OCI-LY1 (cell line): ENCODE data around the gene DPP6.

Experiments
- H2AFZ ChIP-seq: fragments of 200-600 bp; sonication (generic), shearing (Covaris generic); 2 replicates; pipeline ENCODE4 v1.6.0; 2014; ENCODE audit warnings: antibody characterized with exemption, mild to moderate bottlenecking, low read length
- H3F3A ChIP-seq: fragments of 200-600 bp; sonication (generic), shearing (Covaris generic); 2 replicates; pipeline ENCODE4 v1.6.0; 2014; ENCODE audit warnings: mild to moderate bottlenecking, antibody characterized with exemption, low read length, moderate library complexity; ENCODE audit not compliant: insufficient read depth
- H3K27ac ChIP-seq: fragments of 200-600 bp; sonication (generic); 2 replicates; pipeline ENCODE4 v1.5.1; 2014; ENCODE audit warnings: low read length, mixed run types, mild to moderate bottlenecking, low read depth; ENCODE audit not compliant: poor library complexity, severe bottlenecking
- H3K27me3 ChIP-seq: fragments of 200-600 bp; sonication (generic); 2 replicates; pipeline ENCODE4 v1.6.0; 2014; ENCODE audit warnings: antibody characterized with exemption, mild to moderate bottlenecking, low read length, moderate library complexity; ENCODE audit not compliant: insufficient read depth
- H3K36me3 ChIP-seq: fragments of 200-600 bp; sonication (generic); 2 replicates; pipeline ENCODE4 v1.6.1; 2014; ENCODE audit warnings: mild to moderate bottlenecking, antibody characterized with exemption, low read length, moderate library complexity, mixed read lengths; ENCODE audit not compliant: insufficient read depth
- H3K4me1 ChIP-seq: fragments of 200-600 bp; sonication (generic); 2 replicates; pipeline ENCODE4 v1.5.1; 2014; ENCODE audit warnings: mild to moderate bottlenecking, low read length, moderate library complexity; ENCODE audit not compliant: insufficient read depth, severe bottlenecking
- H3K4me2 ChIP-seq: fragments of 200-600 bp; sonication (generic), shearing (Covaris generic); 2 replicates; pipeline ENCODE4 v1.6.1; 2014; ENCODE audit warnings: low read length
- H3K4me3 ChIP-seq: fragments of 200-600 bp; sonication (generic); 2 replicates; pipeline ENCODE4 v1.5.1; 2014; ENCODE audit warnings: low read length, low read depth, mild to moderate bottlenecking, mixed read lengths; ENCODE audit not compliant: poor library complexity, severe bottlenecking
- H3K79me2 ChIP-seq: fragments of 200-600 bp; shearing (Covaris generic); 2 replicates; pipeline ENCODE4 v1.6.1; 2016; ENCODE audit warnings: mixed run types, low read length, mixed read lengths; ENCODE audit not compliant: insufficient read depth
- H3K9ac ChIP-seq: fragments of 200-600 bp; sonication (generic), shearing (Covaris generic); 2 replicates; pipeline ENCODE4 v1.6.1; 2014; ENCODE audit warnings: mild to moderate bottlenecking, low read length, mixed read lengths
- H3K9me2 ChIP-seq: fragments of 200-600 bp; sonication (generic), shearing (Covaris generic); 2 replicates; pipeline ENCODE4 v1.6.1; 2014; ENCODE audit warnings: low read depth, mild to moderate bottlenecking, low read length, mixed read lengths
- H3K9me3 ChIP-seq: fragments of 200-600 bp; shearing (Covaris generic); 2 replicates; pipeline ENCODE4 v1.6.1; 2014; ENCODE audit warnings: low read length, mixed read lengths
- H4K20me1 ChIP-seq: fragments of 200-600 bp; sonication (generic), shearing (Covaris generic); 2 replicates; pipeline ENCODE4 v1.6.0; 2016; ENCODE audit warnings: mild to moderate bottlenecking, low read length; ENCODE audit not compliant: insufficient read depth
- CTCF ChIP-seq: fragments of 200-600 bp; sonication (generic), shearing (Covaris generic); IDR thresholded peaks from 2 replicates; pipeline ENCODE4 v1.5.1; 2017; ENCODE audit warnings: mild to moderate bottlenecking, antibody characterized with exemption, low read length, moderate library complexity, mixed read lengths
- EZH2 ChIP-seq: fragments of 200-600 bp; sonication (generic), shearing (Covaris generic); IDR thresholded peaks from 2 replicates; pipeline ENCODE4 v1.8.0; 2017; ENCODE audit warnings: borderline replicate concordance, mixed run types, mild to moderate bottlenecking, antibody characterized with exemption, low read length, moderate library complexity, mixed read lengths

The DPP6 gene

DNA sequence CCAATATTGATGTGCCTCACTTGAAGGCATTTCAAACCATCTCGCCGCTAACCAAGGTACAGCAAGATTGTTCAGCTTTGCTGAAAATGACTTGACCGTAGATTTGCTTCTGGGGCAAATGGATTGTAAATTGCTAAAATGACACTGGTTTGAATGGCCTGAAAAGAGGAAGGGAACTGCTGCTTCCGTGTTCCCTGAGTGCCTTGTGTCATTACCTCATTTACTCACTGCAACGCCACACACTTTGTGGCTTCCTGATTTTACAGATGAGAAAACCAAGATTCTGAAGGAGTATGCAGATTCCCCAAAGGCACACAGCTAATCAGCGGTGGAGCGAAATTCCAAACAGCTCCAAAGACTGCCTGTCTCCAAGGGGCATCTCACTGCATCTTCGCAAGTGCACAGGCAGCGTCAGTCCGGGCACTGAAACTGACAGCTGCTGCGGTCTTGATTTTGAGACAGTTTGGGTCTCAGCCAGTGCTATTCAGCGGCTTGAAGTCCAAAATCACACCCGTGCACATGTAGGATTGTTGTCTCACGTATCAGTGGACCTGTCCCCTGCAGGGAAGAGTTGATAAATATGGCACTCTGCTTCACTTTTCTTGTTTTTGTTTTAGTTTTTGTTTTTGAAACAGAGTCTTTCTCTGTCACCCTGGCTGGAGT, 290.9 kb downstream of the DPP6 start:
- H3K9ac ChIP-seq: no peak overlapping the region
- no peaks in the 10 kb centered on the region for H3K27me3 ChIP-seq
- no peaks in the 10 kb centered on the region for H3K36me3 ChIP-seq
- no peaks in the 10 kb centered on the region for H3K4me1 ChIP-seq
- H3K79me2 ChIP-seq: no peaks in the 10 kb centered on the region
- no peaks in the 10 kb centered on the region for H4K20me1 ChIP-seq
- H3K4me2 ChIP-seq: no peak overlapping the region
- H3K9me3 ChIP-seq: no peaks in the 10 kb centered on the region
- no peaks in the 10 kb centered on the region for H3F3A ChIP-seq
- H3K4me3 ChIP-seq: no peak overlapping the region
- TF ChIP-seq EZH2: no peak
- TF ChIP-seq CTCF: no peak
- no peak overlapping the region for H3K27ac ChIP-seq
- H2AFZ ChIP-seq: no peak overlapping the region
- H3K9me2 ChIP-seq: no peaks in the 10 kb centered on the region

GRCh38 chr7:154343778-154344412, 291.7 kb downstream of the DPP6 start:
- H3K4me2 ChIP-seq: no peak overlapping the region
- H3K4me1 ChIP-seq: no peaks in the 10 kb centered on the region
- H3K27me3 ChIP-seq: no peaks in the 10 kb centered on the region

DNA sequence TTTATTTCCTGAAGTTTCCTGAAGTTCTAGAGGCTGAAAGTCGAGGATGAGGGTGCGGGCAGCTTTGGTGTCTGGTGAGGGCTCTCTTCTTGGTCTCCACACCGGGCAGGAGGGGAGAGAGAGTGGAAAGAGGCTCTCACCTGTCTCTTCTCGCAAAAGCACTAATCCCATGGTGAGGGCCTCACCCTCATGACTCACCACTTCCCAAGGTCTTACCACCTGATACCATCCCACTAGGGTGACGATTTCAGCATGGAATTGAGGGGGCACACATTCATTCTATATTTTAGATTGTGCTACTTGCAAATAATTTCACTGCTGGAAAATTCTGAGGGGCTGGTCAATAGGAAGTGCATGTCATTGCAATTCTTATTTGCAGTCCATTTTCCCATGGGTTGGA, 292.9 kb downstream of the DPP6 start:
- no peaks in the 10 kb centered on the region for H3K79me2 ChIP-seq
- no peak overlapping the region for H3K4me2 ChIP-seq
- H3K9me3 ChIP-seq: no peaks in the 10 kb centered on the region
- no peak overlapping the region for H3K9ac ChIP-seq
- no peaks in the 10 kb centered on the region for H3F3A ChIP-seq
- no peaks in the 10 kb centered on the region for H3K27me3 ChIP-seq
- no peaks in the 10 kb centered on the region for H3K36me3 ChIP-seq
- no peak overlapping the region for H3K4me3 ChIP-seq
- no peaks in the 10 kb centered on the region for H3K9me2 ChIP-seq
- no peak overlapping the region for H3K27ac ChIP-seq
- H2AFZ ChIP-seq: no peak overlapping the region
- TF ChIP-seq CTCF (no peak), EZH2 (no peak)
- no peaks in the 10 kb centered on the region for H4K20me1 ChIP-seq
- H3K4me1 ChIP-seq: no peaks in the 10 kb centered on the region

More at GRCh38 chr7:154343778-154344412, 291.7 kb downstream of the DPP6 start:
- Histone ChIP-seq H2AFZ (no peak overlapping the region), H4K20me1 (no peaks in the 10 kb centered on the region), H3K27ac (no peak overlapping the region), H3K79me2 (no peaks in the 10 kb centered on the region), H3K4me3 (no peak overlapping the region), H3K9me2 (no peaks in the 10 kb centered on the region), H3F3A (no peaks in the 10 kb centered on the region), H3K9ac (no peak overlapping the region), H3K9me3 (no peaks in the 10 kb centered on the region), H3K36me3 (no peaks in the 10 kb centered on the region)
- TF ChIP-seq CTCF (no peak), EZH2 (no peak)
